Tibial artery (tissue), 4 donors: Measurements from ENCODE around the gene OPN1SW.
A peak's percentile ranks its signal among the peaks of the same experiment; 100 is the strongest.

ENCODE experiments used
- DNase-seq, 2 donors: peaks; one replicate each; pipeline ENCODE4 v3.0.0-alpha.2; 2019
- H3K27ac ChIP-seq, 2 donors: fragments of 200-600 bp; sonication (generic) in 1 of 2; 1 replicate in 1 of 2; 2 replicates in 1 of 2; pipeline ENCODE4 v1.5.1; 2018 to 2019; ENCODE audit warnings: mild to moderate bottlenecking in 1 of 2
- H3K27me3 ChIP-seq, 2 donors: fragments of 200-600 bp; sonication (generic) in 1 of 2; one replicate each; pipeline versions ENCODE4 v1.5.1 to v1.6.0; 2016 to 2019
- H3K36me3 ChIP-seq, 3 donors: fragments of 200-600 bp; sonication (generic) in 2 of 3; one replicate each; pipeline ENCODE4 v1.5.1; 2016 to 2019; ENCODE audit warnings: mild to moderate bottlenecking in 2 of 3
- H3K4me1 ChIP-seq, 4 donors: fragments of 200-600 bp; sonication (generic) in 2 of 4; 1 replicate in 3 of 4; 2 replicates in 1 of 4; pipeline ENCODE4 v1.5.1; 2016 to 2019
- H3K4me3 ChIP-seq, 2 donors: fragments of 200-600 bp; sonication (generic) in 1 of 2; 1 replicate in 1 of 2; 2 replicates in 1 of 2; pipeline ENCODE4 v1.5.1; 2018 to 2019; ENCODE audit warnings: mild to moderate bottlenecking in 2 of 2
- H3K9me3 ChIP-seq, 3 donors: fragments of 200-600 bp; sonication (generic) in 1 of 3; one replicate each; pipeline ENCODE4 v1.5.1; 2016 to 2019
- intact Hi-C: fragments of 100-400 bp; cut with DNase I; formaldehyde crosslinking; loops from one replicate; pipeline ENCODE4 v1.15.0; 2023; ENCODE audit warnings: low total_unique reads
- TF ChIP-seq, protein P1 (sequence below), 2 experiments: fragments of 200-600 bp in 1 of 2; fragments of 450-650 bp in 1 of 2; IDR thresholded peaks; one replicate each; pipeline ENCODE4 v1.5.1; 2017 to 2019; ENCODE audit warnings: antibody characterized with exemption in 2 of 2, mild to moderate bottlenecking in 1 of 2, moderate library complexity in 1 of 2

Gene OPN1SW

DNA sequence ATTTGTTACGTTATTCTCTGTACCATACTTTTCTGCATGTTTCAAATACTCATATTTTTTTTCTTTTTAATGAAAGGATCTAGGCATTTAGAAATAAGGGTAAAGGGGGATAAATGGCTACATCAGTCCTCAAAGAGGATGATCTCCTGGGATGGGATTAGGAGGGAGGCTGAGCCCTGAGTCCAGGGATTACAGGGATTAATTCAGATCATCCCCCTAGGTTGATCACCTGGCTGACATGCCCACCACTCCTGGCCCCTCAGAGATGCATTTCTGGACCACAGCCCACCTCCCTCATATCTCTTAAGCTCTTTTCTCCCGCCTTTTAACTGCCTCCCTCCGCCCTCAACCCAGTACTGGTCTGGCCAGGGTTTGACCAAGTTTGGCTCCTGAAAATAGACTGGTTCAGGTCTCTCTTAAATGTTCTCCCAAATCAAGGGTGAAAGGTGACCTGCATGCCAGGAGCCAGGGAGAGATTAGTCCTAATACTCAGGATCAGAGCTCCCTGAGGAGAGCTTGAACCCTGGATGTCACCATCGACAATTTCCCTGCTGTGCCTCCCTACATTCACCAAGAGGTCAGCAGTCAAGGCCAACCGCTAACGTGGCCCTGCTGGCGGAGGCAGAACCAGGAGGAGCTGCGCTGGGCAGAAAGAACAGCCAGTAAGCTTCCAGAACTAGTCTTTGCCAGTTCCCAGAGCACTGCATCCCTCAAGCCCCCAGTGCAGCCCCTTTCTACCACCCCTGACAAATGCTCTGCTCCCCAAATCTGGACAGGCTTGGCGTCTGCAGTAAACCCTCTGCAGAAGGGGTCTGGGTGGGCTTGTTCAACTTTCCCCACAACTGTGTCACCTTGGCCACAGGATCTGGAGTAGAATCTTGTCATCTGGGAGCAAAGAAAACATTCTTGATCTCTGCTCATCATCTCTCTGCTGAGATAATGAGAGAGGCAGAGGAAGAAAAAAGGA, 13.1 kb upstream of the OPN1SW start:
- Histone ChIP-seq H3K27ac (no peak overlapping the region), H3K36me3 (no peaks in the 10 kb centered on the region), H3K27me3 (no peaks in the 10 kb centered on the region), H3K9me3 (no peaks in the 10 kb centered on the region), H3K4me3 (no peak overlapping the region), H3K4me1 (peaks cover 0 to 24% (median 18%) of the 10 kb centered on the region in 4 donors)
- DNase-seq = no peak
- intact Hi-C loops = no loop called here
- TF ChIP-seq, protein P1, sequence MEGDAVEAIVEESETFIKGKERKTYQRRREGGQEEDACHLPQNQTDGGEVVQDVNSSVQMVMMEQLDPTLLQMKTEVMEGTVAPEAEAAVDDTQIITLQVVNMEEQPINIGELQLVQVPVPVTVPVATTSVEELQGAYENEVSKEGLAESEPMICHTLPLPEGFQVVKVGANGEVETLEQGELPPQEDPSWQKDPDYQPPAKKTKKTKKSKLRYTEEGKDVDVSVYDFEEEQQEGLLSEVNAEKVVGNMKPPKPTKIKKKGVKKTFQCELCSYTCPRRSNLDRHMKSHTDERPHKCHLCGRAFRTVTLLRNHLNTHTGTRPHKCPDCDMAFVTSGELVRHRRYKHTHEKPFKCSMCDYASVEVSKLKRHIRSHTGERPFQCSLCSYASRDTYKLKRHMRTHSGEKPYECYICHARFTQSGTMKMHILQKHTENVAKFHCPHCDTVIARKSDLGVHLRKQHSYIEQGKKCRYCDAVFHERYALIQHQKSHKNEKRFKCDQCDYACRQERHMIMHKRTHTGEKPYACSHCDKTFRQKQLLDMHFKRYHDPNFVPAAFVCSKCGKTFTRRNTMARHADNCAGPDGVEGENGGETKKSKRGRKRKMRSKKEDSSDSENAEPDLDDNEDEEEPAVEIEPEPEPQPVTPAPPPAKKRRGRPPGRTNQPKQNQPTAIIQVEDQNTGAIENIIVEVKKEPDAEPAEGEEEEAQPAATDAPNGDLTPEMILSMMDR (IDR thresholded peaks at IDR 0.05) = no peak

DNA sequence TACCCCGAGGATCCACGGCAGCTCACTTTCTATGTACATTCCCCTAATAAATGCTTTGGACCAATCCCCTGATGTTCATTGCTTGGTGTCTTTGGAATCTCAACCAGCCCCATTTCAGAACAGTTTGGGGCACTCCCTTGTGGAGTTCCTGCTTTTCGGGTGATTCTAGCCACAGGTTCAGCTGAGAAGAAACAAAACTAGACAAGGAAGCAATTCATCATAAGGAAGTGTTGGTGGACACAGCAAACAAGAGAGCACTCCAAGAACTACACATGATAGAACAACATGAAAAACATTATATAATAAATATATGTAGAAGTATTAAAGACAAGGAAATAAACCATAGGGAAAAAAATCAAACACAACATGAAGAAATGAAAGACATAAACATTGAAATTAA, 10.1 kb upstream of the OPN1SW start:
- H3K27ac ChIP-seq = no peak overlapping the region
- H3K9me3 ChIP-seq = no peaks in the 10 kb centered on the region
- no peak overlapping the region for H3K4me3 ChIP-seq
- TF ChIP-seq, protein P1 (IDR thresholded peaks at IDR 0.05) = no peak
- intact Hi-C loops = no loop called here
- no peaks in the 10 kb centered on the region for H3K36me3 ChIP-seq
- peaks cover 0 to 37% (median 9%) of the 10 kb centered on the region in 4 donors for H3K4me1 ChIP-seq
- DNase-seq = no peak
- no peaks in the 10 kb centered on the region for H3K27me3 ChIP-seq

DNA sequence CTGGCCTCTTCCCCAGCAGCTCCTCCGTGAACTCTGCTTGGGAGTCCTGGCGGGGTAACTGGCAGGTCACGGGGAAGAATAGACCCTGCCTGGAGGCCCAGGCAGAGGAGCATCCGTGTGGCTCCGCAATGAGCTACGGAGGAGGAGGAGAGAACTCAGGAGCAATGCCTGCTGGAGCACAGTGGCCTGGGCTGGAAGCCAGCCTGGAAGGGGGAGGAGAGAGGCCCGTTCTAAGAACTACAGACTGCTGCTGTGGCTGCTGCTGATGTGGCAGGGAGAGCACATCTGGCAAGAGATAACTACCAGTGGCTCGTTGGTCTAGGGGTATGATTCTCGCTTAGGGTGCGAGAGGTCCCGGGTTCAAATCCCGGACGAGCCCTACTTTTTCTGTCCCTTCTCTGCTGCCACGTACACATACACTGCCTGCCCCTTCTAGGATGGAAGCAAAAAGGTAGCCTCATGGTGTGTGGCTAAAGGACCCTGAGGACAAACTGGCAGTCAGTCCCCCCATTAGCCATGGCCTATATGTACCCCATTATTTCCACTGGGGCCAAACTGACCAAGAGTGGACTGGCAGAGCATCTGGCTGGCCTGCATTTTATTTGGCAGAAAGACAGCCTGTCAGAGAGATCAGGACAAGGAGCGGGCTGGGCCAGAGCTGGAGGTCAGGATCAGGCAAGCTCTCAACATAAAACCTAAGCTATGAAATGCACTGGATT, 7.7 kb upstream of the OPN1SW start:
- Histone ChIP-seq H3K9me3 (no peaks in the 10 kb centered on the region), H3K27me3 (no peaks in the 10 kb centered on the region), H3K27ac (peak overlapping the region; percentile 11 to 58), H3K4me3 (no peak overlapping the region), H3K4me1 (peaks cover 0 to 31% (median 4%) of the 10 kb centered on the region in 4 donors), H3K36me3 (no peaks in the 10 kb centered on the region)
- DNase-seq = peak; percentile 74 to 88
- TF ChIP-seq, protein P1 (IDR thresholded peaks at IDR 0.05) = no peak
- intact Hi-C loops = loop anchor here (1.0 kb wide), 1 partner anchor 40 kb away; no protein-coding TSS in a partner anchor

DNA sequence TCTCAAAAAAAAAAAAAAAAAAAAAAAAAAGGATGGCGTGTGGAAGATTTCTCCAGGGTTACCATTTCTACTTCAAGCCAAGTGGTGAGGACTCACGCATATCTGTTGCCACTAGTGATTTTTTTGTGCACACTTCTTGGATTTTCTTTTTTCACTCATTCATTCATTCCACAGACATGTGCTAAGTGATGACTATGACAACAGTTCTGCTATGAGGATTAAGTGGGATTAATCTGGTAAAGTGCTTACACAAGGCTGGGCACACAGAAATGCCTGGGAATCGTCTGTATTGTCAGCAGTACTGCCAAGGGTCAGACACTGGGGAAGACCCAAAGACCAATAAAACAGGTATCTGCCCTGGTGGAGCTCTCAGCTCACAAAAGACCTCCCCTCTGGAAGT, 6.3 kb upstream of the OPN1SW start:
- DNase-seq = no peak
- H3K4me3 ChIP-seq = no peak overlapping the region
- peaks cover 0 to 31% (median 4%) of the 10 kb centered on the region in 4 donors for H3K4me1 ChIP-seq
- H3K9me3 ChIP-seq = no peaks in the 10 kb centered on the region
- peak overlapping the region in 1 of 2 donors; percentile 58 for H3K27ac ChIP-seq
- no peaks in the 10 kb centered on the region for H3K27me3 ChIP-seq
- intact Hi-C loops = no loop called here
- TF ChIP-seq, protein P1 (IDR thresholded peaks at IDR 0.05) = no peak
- no peaks in the 10 kb centered on the region for H3K36me3 ChIP-seq

DNA sequence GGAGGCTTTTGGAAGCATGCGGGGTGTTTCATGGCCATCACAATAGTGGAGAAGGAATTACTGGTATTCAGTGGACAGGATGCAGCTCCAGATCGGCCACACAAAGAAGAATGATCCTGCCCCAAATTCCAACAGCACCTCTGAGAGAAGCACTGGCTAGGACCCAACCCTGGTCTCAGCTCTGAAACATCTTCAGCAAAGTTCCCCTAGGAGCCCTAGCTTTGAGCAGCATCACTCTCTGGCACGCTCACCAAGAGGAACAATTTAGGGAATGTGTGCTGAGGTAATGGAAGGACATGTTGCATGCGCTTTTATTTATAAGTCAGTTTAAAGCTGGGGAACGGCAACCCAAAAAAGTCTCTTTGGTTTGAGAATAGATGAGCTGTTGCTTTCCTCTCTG, 5.5 kb upstream of the OPN1SW start:
- H3K4me1 ChIP-seq = peaks cover 0 to 31% (median 4%) of the 10 kb centered on the region in 4 donors
- H3K9me3 ChIP-seq = no peaks in the 10 kb centered on the region
- DNase-seq = no peak
- H3K36me3 ChIP-seq = no peaks in the 10 kb centered on the region
- H3K27ac ChIP-seq = peak overlapping the region; percentile 6 to 58
- intact Hi-C loops = no loop called here
- H3K27me3 ChIP-seq = no peaks in the 10 kb centered on the region
- TF ChIP-seq, protein P1 (IDR thresholded peaks at IDR 0.05) = no peak
- no peak overlapping the region for H3K4me3 ChIP-seq
